Bladder microvascular endothelial cell (primary cell): ENCODE results near the gene ZBTB42. TPM values are rescaled to one million over a fixed set of nuclear protein-coding genes. Genes with fewer than 3 reads are reported as not detected.

ENCODE experiments used
- total RNA-seq: library from RNA; depleted of rRNA; stranded (reverse); fragments of >200 nt; gene quantifications from 2 replicates; pipeline ENCODE4 v1.2.3, GENCODE V29; 2014

The ZBTB42 gene
- total RNA-seq, result 3.2 and 5.5 TPM in 2 replicates

DNA sequence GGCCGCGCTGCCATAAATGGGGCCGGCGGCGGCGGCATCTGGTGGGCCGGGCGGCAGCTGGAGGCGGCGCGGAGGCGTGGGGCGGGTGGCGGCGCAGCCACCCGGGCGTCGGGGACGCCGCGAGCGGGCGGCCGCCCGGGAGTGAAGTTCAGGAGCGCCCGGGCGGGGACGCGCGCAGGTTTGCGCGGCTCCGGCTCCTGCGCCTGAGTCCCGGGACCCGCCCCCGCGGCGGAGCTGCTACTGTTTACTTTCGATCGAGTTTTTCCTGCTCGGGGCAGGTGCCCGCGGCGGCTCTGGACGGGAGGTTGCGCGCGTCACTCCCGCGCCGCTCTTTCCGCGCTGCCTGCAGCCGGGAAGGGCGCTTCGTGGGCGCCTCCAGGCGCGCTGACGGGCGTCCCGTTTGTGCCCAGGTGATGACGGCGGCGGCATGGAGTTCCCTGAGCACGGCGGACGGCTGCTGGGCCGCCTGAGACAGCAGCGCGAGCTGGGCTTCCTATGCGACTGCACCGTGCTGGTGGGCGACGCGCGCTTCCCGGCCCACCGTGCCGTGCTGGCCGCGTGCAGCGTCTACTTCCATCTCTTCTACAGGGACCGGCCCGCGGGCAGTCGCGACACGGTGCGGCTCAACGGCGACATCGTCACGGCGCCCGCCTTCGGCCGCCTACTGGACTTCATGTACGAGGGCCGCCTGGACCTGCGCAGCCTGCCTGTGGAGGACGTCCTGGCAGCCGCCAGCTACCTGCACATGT lies at the start of gene ZBTB42:
ZBTB42 (plus strand) TSS at position 331 of the 749 bp plus-strand sequence; CDS start at position 428, 97 bp downstream.

GRCh38 chr14:104752735-104753527 lies 48.0 kb upstream of the ZBTB42 start, which contains the start of gene SIVA1:
SIVA1 (plus strand) TSS chr14:104753147; CDS start chr14:104753202, 55 bp downstream.

DNA sequence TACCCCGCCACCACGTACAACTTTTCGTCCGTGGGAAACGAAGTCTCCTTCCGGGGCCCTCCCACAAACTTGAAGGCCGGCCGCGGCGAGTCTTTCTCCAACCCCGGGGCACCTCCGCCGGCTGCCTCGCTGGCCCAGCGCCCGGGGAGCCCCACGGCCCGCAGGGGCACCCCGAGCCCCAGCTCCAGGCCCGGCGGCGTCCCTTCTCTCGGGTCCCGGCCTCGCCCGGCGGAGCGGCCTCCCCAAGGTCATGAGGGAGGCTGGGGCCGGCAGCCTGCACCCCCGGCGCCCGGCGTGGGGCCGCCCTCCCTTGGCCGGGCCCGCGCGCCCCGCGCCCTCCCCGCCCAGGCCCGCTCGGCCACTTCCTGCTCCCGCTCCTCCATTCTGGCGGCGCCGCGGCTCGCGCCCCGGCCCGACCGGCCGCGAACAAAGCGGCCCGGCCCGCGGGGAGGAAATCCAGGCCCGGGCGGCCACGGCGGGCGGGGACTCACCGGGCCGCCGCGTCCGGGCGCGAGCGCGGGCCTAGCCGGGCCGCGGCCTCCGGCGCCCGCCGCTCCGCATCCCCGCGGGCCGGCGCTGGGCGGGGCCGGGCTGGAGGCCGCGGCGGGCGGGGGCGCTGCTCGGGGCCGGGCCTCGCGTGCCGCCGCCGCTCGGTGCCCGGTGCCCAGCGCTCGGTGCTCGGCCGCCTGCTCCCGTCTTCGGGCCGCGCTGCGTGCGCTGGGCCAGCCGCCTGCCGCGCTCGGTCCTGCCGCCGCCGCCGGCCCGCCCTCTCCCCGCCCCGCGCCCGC lies 5.7 kb upstream of the ZBTB42 start, which contains the start of gene AKT1:
AKT1 (minus strand) TSS at position 756 of the 788 bp plus-strand sequence. CDS start 3,105 bp downstream, outside the sequence.

Other genes with a start within 250 kb of the ZBTB42 start
- gene C14orf180, start 221.3 kb upstream of the ZBTB42 start, total RNA-seq, result not detected in 2 replicates
- gene TMEM179, start 196.3 kb upstream of the ZBTB42 start, total RNA-seq, result 0.19 TPM in 1 of 2 replicates, not detected in the other
- 56.7 and 122 TPM in 2 replicates for gene INF2, start 111.5 kb upstream of the ZBTB42 start, total RNA-seq
- gene ADSS1, start 76.9 kb upstream of the ZBTB42 start, total RNA-seq, result 0.32 and 5.9 TPM in 2 replicates
- gene SIVA1, start 48.0 kb upstream of the ZBTB42 start, total RNA-seq, result 69.2 and 119 TPM in 2 replicates
- 144 and 221 TPM in 2 replicates for gene AKT1, start 5.4 kb upstream of the ZBTB42 start, total RNA-seq
- gene CEP170B, start 64.2 kb downstream of the ZBTB42 start, total RNA-seq, result 7.3 and 11.8 TPM in 2 replicates
- gene PLD4, start 123.8 kb downstream of the ZBTB42 start, total RNA-seq, result not detected in 2 replicates
- 23.2 and 35.3 TPM in 2 replicates for gene AHNAK2, start 177.3 kb downstream of the ZBTB42 start, total RNA-seq
- gene CLBA1, start 184.7 kb downstream of the ZBTB42 start, total RNA-seq, result 3.2 and 3.3 TPM in 2 replicates
- 31.0 and 38.5 TPM in 2 replicates for gene CDCA4, start 220.0 kb downstream of the ZBTB42 start, total RNA-seq